HG02610 (cell line): ENCODE data around the gene RAB30.
A peak's percentile ranks its signal among the peaks of the same experiment; 100 is the strongest.

Experiments
- ATAC-seq: cut with Tn5 transposase; IDR thresholded peaks from one replicate; pipeline ENCODE4 v1.9.1; 2021; ENCODE audit warnings: mild to moderate bottlenecking, moderate library complexity; ENCODE audit not compliant: unreplicated experiment

The RAB30 gene, protein sequence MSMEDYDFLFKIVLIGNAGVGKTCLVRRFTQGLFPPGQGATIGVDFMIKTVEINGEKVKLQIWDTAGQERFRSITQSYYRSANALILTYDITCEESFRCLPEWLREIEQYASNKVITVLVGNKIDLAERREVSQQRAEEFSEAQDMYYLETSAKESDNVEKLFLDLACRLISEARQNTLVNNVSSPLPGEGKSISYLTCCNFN

GRCh38 chr11:83071567-83072349 is at the start of gene RAB30:
TSS of gene RAB30 (minus strand) at chr11:83071897. CDS start at chr11:82997316, 74,581 bp downstream.
- ATAC-seq, result peak; percentile 95

GRCh38 chr11:83120327-83120726 is 48.6 kb upstream of the RAB30 start:
- no peak for ATAC-seq

DNA sequence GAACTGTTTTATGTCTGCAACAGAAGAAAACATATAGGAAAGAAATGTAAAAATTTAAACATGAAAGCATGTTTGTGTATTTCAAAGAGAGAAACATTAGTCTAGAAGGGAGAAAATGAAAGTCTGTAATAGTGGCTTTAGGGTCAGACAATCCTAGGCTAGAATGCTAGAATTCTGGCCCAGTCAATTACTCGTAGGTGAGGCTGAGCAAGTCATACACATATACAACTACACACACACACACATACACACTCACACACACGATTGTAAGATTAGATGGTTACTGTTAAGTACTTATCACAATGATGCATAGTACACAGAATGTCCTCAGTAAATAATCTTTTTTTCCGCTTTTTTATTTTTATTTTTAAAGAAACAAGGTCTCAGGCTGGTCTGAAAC is 47.5 kb upstream of the RAB30 start:
- no peak for ATAC-seq

- no peak for ATAC-seq
These were observed 47.1 kb upstream of the RAB30 start for GRCh38 chr11:83118814-83119213.

GRCh38 chr11:83116015-83116641 is 44.4 kb upstream of the RAB30 start:
- ATAC-seq, result no peak

DNA sequence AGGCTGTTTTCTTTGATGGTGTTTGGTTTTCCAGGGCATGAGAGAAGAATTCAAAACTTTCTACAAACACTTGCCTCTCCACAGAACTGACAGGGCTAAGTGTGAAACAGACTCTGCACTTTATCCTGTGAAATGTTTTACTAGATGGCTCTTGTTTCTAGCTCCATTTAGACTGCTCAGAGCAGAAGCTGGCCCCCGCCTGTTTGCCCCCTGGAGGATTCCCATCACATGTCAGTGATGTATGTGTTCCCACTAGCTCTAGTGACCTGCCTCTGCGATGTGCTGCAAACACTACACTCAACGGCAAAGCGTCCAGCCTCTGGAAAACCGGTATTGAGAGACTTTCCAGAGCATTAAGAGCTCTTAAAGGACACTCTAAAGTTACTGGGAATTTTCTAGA is 43.9 kb upstream of the RAB30 start:
- no peak for ATAC-seq

DNA sequence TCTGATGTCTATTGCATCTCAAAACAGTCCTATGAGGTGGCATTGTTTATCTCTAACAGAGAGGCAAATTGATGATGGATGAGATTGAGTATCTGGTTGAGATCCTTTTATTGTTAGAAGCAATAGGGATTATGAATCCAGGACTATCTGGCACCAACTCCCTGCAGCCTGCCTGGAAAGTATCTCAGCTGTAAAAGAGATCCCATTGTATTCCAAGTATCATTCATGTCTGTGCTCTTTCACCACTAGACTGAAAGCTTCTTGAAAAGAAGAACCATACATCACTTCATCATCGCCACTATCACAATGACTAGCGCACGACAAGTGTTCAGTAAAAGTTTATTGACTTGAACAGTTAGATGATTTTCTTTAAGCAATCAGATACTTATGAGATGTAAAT is 43.3 kb upstream of the RAB30 start:
- ATAC-seq, result no peak

GRCh38 chr11:83112886-83113285 is 41.2 kb upstream of the RAB30 start:
- ATAC-seq, result no peak

DNA sequence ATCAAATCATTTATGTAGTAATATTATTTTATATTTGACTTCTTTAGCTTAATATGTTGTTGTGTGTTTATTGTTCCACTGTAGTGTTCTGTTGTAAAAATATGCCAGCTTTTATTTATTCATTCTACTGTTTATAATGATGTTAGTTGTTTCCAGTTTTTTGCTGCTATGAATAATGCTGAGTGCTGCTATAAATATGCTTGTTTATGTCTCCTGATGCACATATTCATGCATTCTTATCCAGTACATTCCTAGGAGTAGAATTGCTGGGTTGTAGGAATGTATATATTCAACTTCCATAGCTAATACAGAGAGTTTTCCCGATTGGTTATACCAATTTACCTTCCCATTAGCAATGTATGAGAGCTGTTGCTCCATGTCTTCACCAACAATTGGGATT is 33.5 kb upstream of the RAB30 start:
- ATAC-seq, result no peak

GRCh38 chr11:83102834-83103233 is 31.1 kb upstream of the RAB30 start:
- no peak for ATAC-seq

- ATAC-seq, result no peak
These were observed 25.9 kb upstream of the RAB30 start for GRCh38 chr11:83097429-83098075.

GRCh38 chr11:83093634-83094033 is 21.9 kb upstream of the RAB30 start:
- no peak for ATAC-seq

DNA sequence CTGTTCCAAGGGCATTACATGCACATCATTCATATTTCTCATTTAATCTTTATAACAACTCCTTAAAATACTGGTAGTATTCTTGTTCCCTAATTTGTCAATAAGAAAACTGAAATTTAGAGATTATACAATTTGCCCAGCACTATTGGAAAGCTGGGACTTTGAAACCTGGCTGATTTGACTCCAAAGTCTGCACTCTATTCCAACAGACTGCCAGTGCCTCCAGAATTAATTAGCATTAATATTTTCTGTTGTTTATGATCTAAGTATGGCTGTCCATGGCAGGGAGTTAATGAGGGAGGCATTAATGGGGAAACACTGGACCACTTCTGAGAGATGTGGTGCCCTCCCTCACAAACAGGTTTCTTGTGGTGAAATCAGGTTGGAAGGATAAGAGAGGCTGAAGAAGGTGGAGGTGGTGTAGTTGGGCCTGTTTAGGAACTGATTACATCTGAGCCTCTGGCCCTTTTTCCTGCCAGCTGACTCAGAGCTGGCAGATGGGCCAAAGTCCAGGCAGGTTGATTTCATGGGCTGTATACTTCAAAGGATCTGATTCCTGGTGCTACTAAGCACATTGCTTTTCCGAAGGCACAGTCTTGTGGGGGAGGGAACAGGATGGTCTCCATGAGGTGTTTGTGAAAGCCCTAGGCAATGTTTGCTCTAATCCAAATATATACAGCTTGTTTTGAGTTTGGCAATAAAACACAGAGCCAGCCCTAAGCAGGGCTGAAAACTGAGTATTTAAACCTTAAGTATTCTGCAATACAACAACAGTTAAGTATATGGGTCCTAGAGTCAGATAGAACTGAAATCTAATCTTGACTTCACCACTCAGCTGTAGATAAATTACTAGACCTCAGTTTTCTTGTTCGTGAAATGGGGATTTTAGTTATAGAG is 21.0 kb upstream of the RAB30 start:
- no peak for ATAC-seq

GRCh38 chr11:83088965-83089364 is 17.3 kb upstream of the RAB30 start:
- ATAC-seq, result peak; percentile 40

GRCh38 chr11:83087035-83087434 is 15.3 kb upstream of the RAB30 start:
- ATAC-seq, result no peak

- ATAC-seq, result no peak
These were observed 8.1 kb upstream of the RAB30 start for GRCh38 chr11:83079820-83080219.

- ATAC-seq, result no peak
These were observed 6.6 kb upstream of the RAB30 start for GRCh38 chr11:83078269-83078668.

GRCh38 chr11:83073884-83074283 is 2.2 kb upstream of the RAB30 start:
- ATAC-seq, result no peak

DNA sequence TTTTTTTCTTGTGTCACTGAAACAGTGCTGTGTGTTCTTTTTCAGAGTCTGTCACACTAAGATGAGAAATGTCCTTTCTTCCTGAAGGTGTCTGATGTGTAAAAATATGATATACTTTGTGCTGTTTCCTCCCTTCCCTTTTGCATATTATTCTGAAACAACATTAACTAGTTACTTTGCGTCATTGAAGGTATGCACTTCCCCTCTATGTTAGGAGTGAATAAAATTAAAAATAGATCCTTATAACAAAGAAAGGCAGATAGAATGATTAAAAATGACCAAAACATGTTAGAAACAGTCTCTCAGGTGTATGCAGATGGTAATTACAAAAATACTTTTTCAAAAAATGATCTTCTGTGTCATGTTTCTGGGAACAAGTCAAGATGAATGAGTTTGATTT is 1.6 kb upstream of the RAB30 start:
- no peak for ATAC-seq

- no peak for ATAC-seq
These were observed 899 bp upstream of the RAB30 start for GRCh38 chr11:83072350-83073242.
